ENCODE results near the gene HECTD3.
A peak's percentile ranks its signal among the peaks of the same experiment; 100 is the strongest.
"Not testable (repeated sequence)": the region's sequence is repeated elsewhere in the genome, so short reads cannot be mapped to it uniquely, and the experiment has no call there.

The HECTD3 gene

GRCh38 chr1:45002650-45003645 lies 8.2 kb downstream of the HECTD3 start:
- no peak for DNase-seq (ENCODE audit: low read depth)
- Histone ChIP-seq H3K4me1 (ENCODE audit: control insufficient read depth, insufficient read depth, low read length) (peaks cover 14% of the 10 kb centered on the region), H3K36me3 (ENCODE audit: control insufficient read depth, insufficient read depth, low read length, severe bottlenecking) (peaks cover 60% of the 10 kb centered on the region), H3K4me3 (ENCODE audit: low read length) (no peak overlapping the region), H3K27me3 (replicated peaks; ENCODE audit: control insufficient read depth, insufficient read depth, low read length) (no peaks in the 10 kb centered on the region), H3K9ac (ENCODE audit: low read length) (no peak overlapping the region), H3K9me3 (ENCODE audit: control insufficient read depth, low read length) (no peaks in the 10 kb centered on the region)

- H3K36me3 ChIP-seq (ENCODE audit: control insufficient read depth, insufficient read depth, low read length, severe bottlenecking) = peaks cover 46% of the 10 kb centered on the region
- not testable (repeated sequence) for H3K9me3 ChIP-seq (ENCODE audit: control insufficient read depth, low read length); H3K27me3 ChIP-seq (replicated peaks; ENCODE audit: control insufficient read depth, insufficient read depth, low read length); DNase-seq (ENCODE audit: low read depth); H3K4me3 ChIP-seq (ENCODE audit: low read length)
- H3K4me1 ChIP-seq (ENCODE audit: control insufficient read depth, insufficient read depth, low read length) = peaks cover 14% of the 10 kb centered on the region
- H3K9ac ChIP-seq (ENCODE audit: low read length) = peak overlapping the region; percentile 68
These were observed 9.5 kb downstream of the HECTD3 start for GRCh38 chr1:45001576-45001975.

GRCh38 chr1:45001011-45001481 lies 10.1 kb downstream of the HECTD3 start:
- no peak for DNase-seq (ENCODE audit: low read depth)

GRCh38 chr1:44999232-44999631 lies 11.9 kb downstream of the HECTD3 start:
- Histone ChIP-seq H3K9ac (ENCODE audit: low read length) (no peak overlapping the region), H3K4me1 (ENCODE audit: control insufficient read depth, insufficient read depth, low read length) (peaks cover 18% of the 10 kb centered on the region)
- DNase-seq (ENCODE audit: low read depth) = no peak

More at GRCh38 chr1:45001011-45001481, 10.1 kb downstream of the HECTD3 start:
- no peaks in the 10 kb centered on the region for H3K9me3 ChIP-seq (ENCODE audit: control insufficient read depth, low read length)
- H3K9ac ChIP-seq (ENCODE audit: low read length) = peak overlapping the region; percentile 68
- peaks cover 42% of the 10 kb centered on the region for H3K36me3 ChIP-seq (ENCODE audit: control insufficient read depth, insufficient read depth, low read length, severe bottlenecking)
- H3K4me1 ChIP-seq (ENCODE audit: control insufficient read depth, insufficient read depth, low read length) = peaks cover 14% of the 10 kb centered on the region
- no peaks in the 10 kb centered on the region for H3K27me3 ChIP-seq (replicated peaks; ENCODE audit: control insufficient read depth, insufficient read depth, low read length)
- H3K4me3 ChIP-seq (ENCODE audit: low read length) = no peak overlapping the region

GRCh38 chr1:44995467-44996238 lies 15.5 kb downstream of the HECTD3 start:
- Histone ChIP-seq H3K9me3 (ENCODE audit: control insufficient read depth, low read length) (no peaks in the 10 kb centered on the region), H3K4me1 (ENCODE audit: control insufficient read depth, insufficient read depth, low read length) (peaks cover 13% of the 10 kb centered on the region), H3K9ac (ENCODE audit: low read length) (no peak overlapping the region), H3K27me3 (replicated peaks; ENCODE audit: control insufficient read depth, insufficient read depth, low read length) (no peaks in the 10 kb centered on the region), H3K4me3 (ENCODE audit: low read length) (no peak overlapping the region), H3K36me3 (ENCODE audit: control insufficient read depth, insufficient read depth, low read length, severe bottlenecking) (no peaks in the 10 kb centered on the region)
- DNase-seq (ENCODE audit: low read depth) = no peak

More at GRCh38 chr1:44999232-44999631, 11.9 kb downstream of the HECTD3 start:
- peaks cover 24% of the 10 kb centered on the region for H3K36me3 ChIP-seq (ENCODE audit: control insufficient read depth, insufficient read depth, low read length, severe bottlenecking)
- H3K4me3 ChIP-seq (ENCODE audit: low read length) = no peak overlapping the region
- no peaks in the 10 kb centered on the region for H3K27me3 ChIP-seq (replicated peaks; ENCODE audit: control insufficient read depth, insufficient read depth, low read length)
- H3K9me3 ChIP-seq (ENCODE audit: control insufficient read depth, low read length) = no peaks in the 10 kb centered on the region

GRCh38 chr1:44994309-44994898 lies 16.7 kb downstream of the HECTD3 start:
- Histone ChIP-seq H3K4me1 (ENCODE audit: control insufficient read depth, insufficient read depth, low read length) (peaks cover 8% of the 10 kb centered on the region), H3K36me3 (ENCODE audit: control insufficient read depth, insufficient read depth, low read length, severe bottlenecking) (no peaks in the 10 kb centered on the region), H3K9me3 (ENCODE audit: control insufficient read depth, low read length) (no peaks in the 10 kb centered on the region), H3K9ac (ENCODE audit: low read length) (no peak overlapping the region), H3K27me3 (replicated peaks; ENCODE audit: control insufficient read depth, insufficient read depth, low read length) (no peaks in the 10 kb centered on the region), H3K4me3 (ENCODE audit: low read length) (no peak overlapping the region)
- no peak for DNase-seq (ENCODE audit: low read depth)

- no peak for DNase-seq (ENCODE audit: low read depth)
- Histone ChIP-seq H3K4me1 (ENCODE audit: control insufficient read depth, insufficient read depth, low read length) (peaks cover 12% of the 10 kb centered on the region), H3K36me3 (ENCODE audit: control insufficient read depth, insufficient read depth, low read length, severe bottlenecking) (no peaks in the 10 kb centered on the region), H3K9ac (ENCODE audit: low read length) (no peak overlapping the region), H3K27me3 (replicated peaks; ENCODE audit: control insufficient read depth, insufficient read depth, low read length) (no peaks in the 10 kb centered on the region), H3K4me3 (ENCODE audit: low read length) (no peak overlapping the region), H3K9me3 (ENCODE audit: control insufficient read depth, low read length) (no peaks in the 10 kb centered on the region)
These were observed 22.5 kb downstream of the HECTD3 start for GRCh38 chr1:44988531-44989156.

GRCh38 chr1:44985747-44986359 lies 25.3 kb downstream of the HECTD3 start:
- H3K4me3 ChIP-seq (ENCODE audit: low read length) = peak overlapping the region; percentile 95
- peak overlapping the region; percentile 96 for H3K9ac ChIP-seq (ENCODE audit: low read length)
- peaks cover 12% of the 10 kb centered on the region for H3K4me1 ChIP-seq (ENCODE audit: control insufficient read depth, insufficient read depth, low read length)
- H3K36me3 ChIP-seq (ENCODE audit: control insufficient read depth, insufficient read depth, low read length, severe bottlenecking) = peaks cover 5% of the 10 kb centered on the region
- H3K27me3 ChIP-seq (replicated peaks; ENCODE audit: control insufficient read depth, insufficient read depth, low read length) = no peaks in the 10 kb centered on the region
- DNase-seq (ENCODE audit: low read depth) = no peak
- H3K9me3 ChIP-seq (ENCODE audit: control insufficient read depth, low read length) = no peaks in the 10 kb centered on the region

GRCh38 chr1:44977372-44977771 lies 33.8 kb downstream of the HECTD3 start:
- H3K36me3 ChIP-seq (ENCODE audit: control insufficient read depth, insufficient read depth, low read length, severe bottlenecking) = peaks cover 79% of the 10 kb centered on the region
- not testable (repeated sequence) for H3K9ac ChIP-seq (ENCODE audit: low read length); DNase-seq (ENCODE audit: low read depth); H3K27me3 ChIP-seq (replicated peaks; ENCODE audit: control insufficient read depth, insufficient read depth, low read length); H3K4me1 ChIP-seq (ENCODE audit: control insufficient read depth, insufficient read depth, low read length); H3K4me3 ChIP-seq (ENCODE audit: low read length); H3K9me3 ChIP-seq (ENCODE audit: control insufficient read depth, low read length)

GRCh38 chr1:44976252-44976651 lies 34.9 kb downstream of the HECTD3 start:
- Histone ChIP-seq H3K4me1 (ENCODE audit: control insufficient read depth, insufficient read depth, low read length) (peaks cover 6% of the 10 kb centered on the region), H3K4me3 (ENCODE audit: low read length) (no peak overlapping the region), H3K36me3 (ENCODE audit: control insufficient read depth, insufficient read depth, low read length, severe bottlenecking) (peaks cover 88% of the 10 kb centered on the region), H3K27me3 (replicated peaks; ENCODE audit: control insufficient read depth, insufficient read depth, low read length) (no peaks in the 10 kb centered on the region), H3K9me3 (ENCODE audit: control insufficient read depth, low read length) (no peaks in the 10 kb centered on the region), H3K9ac (ENCODE audit: low read length) (no peak overlapping the region)
- DNase-seq (ENCODE audit: low read depth) = no peak

Measured in adipocyte (in vitro differentiated cells).